G401.6 (cell line): ENCODE data around the gene OTUD5.
"Not testable (repeated sequence)": the region's sequence is repeated elsewhere in the genome, so short reads cannot be mapped to it uniquely, and the experiment has no call there.

Source experiments
- FAIRE-seq: peaks from 2 replicates; lab custom pipeline; 2012; peaks lifted over from hg19 to GRCh38; lab: Jason Lieb, UNC

Gene OTUD5

DNA sequence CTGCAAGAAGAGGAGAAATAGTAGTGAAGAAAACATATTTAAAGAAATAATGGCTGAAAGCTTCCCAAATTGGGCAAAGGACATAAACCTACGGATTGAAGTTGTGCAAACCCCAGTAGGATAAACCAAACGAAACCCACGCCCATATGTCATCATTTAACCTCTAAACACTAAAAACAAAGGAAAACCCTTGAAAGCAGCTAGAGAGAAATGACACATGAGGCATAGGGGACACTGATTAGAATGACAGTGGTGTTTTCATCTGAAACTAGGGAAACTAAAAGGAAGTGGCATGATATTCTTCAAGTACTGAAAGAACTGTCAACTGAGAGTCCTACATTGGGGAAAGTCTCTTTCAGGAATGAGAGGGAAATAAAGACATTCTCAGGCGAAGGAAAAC, 80.5 kb downstream of the OTUD5 start:
- not testable (repeated sequence) for FAIRE-seq
